Measurements from ENCODE around the gene DPP6. TPM values are rescaled to one million over a fixed set of nuclear protein-coding genes. Genes with fewer than 3 reads are reported as not detected.

Gene DPP6
- total RNA-seq, 2 donors from 2014 or later: 0.05 to 38.7 TPM

GRCh38 chr7:154903083-154903731 is 851.0 kb downstream of the DPP6 start:
- Histone ChIP-seq H3K27me3 (replicated peaks; ENCODE audit: insufficient read depth) (no peaks in the 10 kb centered on the region), H3K27ac (no peak overlapping the region), H3K9me3 (no peaks in the 10 kb centered on the region), H3K36me3 (no peaks in the 10 kb centered on the region), H3K4me3 (no peak overlapping the region), H3K4me1 (replicated peaks) (no peaks in the 10 kb centered on the region)
- TF ChIP-seq POLR2A (IDR thresholded peaks at IDR 0.05): no peak
- TF ChIP-seq POLR2AphosphoS5 (IDR thresholded peaks at IDR 0.05): no peak
- no peak for TF ChIP-seq CTCF (IDR thresholded peaks at IDR 0.05)
- intact Hi-C loops (cut with DNase I): loop anchor here (5.0 kb wide), 1 partner anchor 639 kb away; no protein-coding TSS in a partner anchor
- no peak for DNase-seq (ENCODE audit: low spot score)
- WGBS: 42% methylated on average over 12 of the region's 14 CpGs

GRCh38 chr7:154905146-154905545 is 852.9 kb downstream of the DPP6 start:
- TF ChIP-seq CTCF (IDR thresholded peaks at IDR 0.05): no peak
- no peak overlapping the region for H3K27ac ChIP-seq
- no peaks in the 10 kb centered on the region for H3K4me1 ChIP-seq (replicated peaks)
- intact Hi-C loops (cut with DNase I): no loop called here
- DNase-seq (ENCODE audit: low spot score): no peak
- no peaks in the 10 kb centered on the region for H3K36me3 ChIP-seq
- WGBS: 93% methylated on average over 8 of the region's 8 CpGs
- no peak overlapping the region for H3K4me3 ChIP-seq
- no peaks in the 10 kb centered on the region for H3K27me3 ChIP-seq (replicated peaks; ENCODE audit: insufficient read depth)
- no peaks in the 10 kb centered on the region for H3K9me3 ChIP-seq

GRCh38 chr7:154905615-154906014 is 853.4 kb downstream of the DPP6 start:
- Histone ChIP-seq H3K27me3 (replicated peaks; ENCODE audit: insufficient read depth) (no peaks in the 10 kb centered on the region), H3K27ac (no peak overlapping the region), H3K4me3 (no peak overlapping the region), H3K9me3 (no peaks in the 10 kb centered on the region), H3K36me3 (no peaks in the 10 kb centered on the region), H3K4me1 (replicated peaks) (no peaks in the 10 kb centered on the region)
- no peak for DNase-seq (ENCODE audit: low spot score)
- no peak for TF ChIP-seq CTCF (IDR thresholded peaks at IDR 0.05)
- TF ChIP-seq POLR2AphosphoS5 (IDR thresholded peaks at IDR 0.05): no peak
- TF ChIP-seq POLR2A (IDR thresholded peaks at IDR 0.05): no peak
- intact Hi-C loops (cut with DNase I): no loop called here
- WGBS: 74% methylated on average over 8 of the region's 8 CpGs

- DNase-seq (ENCODE audit: low spot score): no peak
- 97% methylated on average over 7 of the region's 7 CpGs for WGBS
- Histone ChIP-seq H3K27me3 (replicated peaks; ENCODE audit: insufficient read depth) (no peaks in the 10 kb centered on the region), H3K36me3 (no peaks in the 10 kb centered on the region), H3K9me3 (no peaks in the 10 kb centered on the region), H3K4me3 (no peak overlapping the region), H3K4me1 (replicated peaks) (no peaks in the 10 kb centered on the region), H3K27ac (no peak overlapping the region)
- no peak for TF ChIP-seq CTCF (IDR thresholded peaks at IDR 0.05)
- no peak for TF ChIP-seq POLR2A (IDR thresholded peaks at IDR 0.05)
- TF ChIP-seq POLR2AphosphoS5 (IDR thresholded peaks at IDR 0.05): no peak
- intact Hi-C loops (cut with DNase I): no loop called here
These were observed 854.0 kb downstream of the DPP6 start for GRCh38 chr7:154906201-154906600.

GRCh38 chr7:154906736-154907355 is 854.6 kb downstream of the DPP6 start:
- Histone ChIP-seq H3K4me3 (no peak overlapping the region), H3K4me1 (replicated peaks) (no peaks in the 10 kb centered on the region), H3K27ac (no peak overlapping the region), H3K27me3 (replicated peaks; ENCODE audit: insufficient read depth) (no peaks in the 10 kb centered on the region), H3K36me3 (no peaks in the 10 kb centered on the region), H3K9me3 (no peaks in the 10 kb centered on the region)
- TF ChIP-seq CTCF (IDR thresholded peaks at IDR 0.05) (no peak), POLR2AphosphoS5 (IDR thresholded peaks at IDR 0.05) (no peak), POLR2A (IDR thresholded peaks at IDR 0.05) (no peak)
- no peak for DNase-seq (ENCODE audit: low spot score)
- intact Hi-C loops (cut with DNase I): no loop called here
- 94% methylated on average over 40 of the region's 41 CpGs for WGBS
